PC-3 (cell line): ENCODE results near the gene TBC1D12. TPM values are rescaled to one million over a fixed set of nuclear protein-coding genes. Genes with fewer than 3 reads are reported as not detected.

ENCODE experiments used
- ATAC-seq: fragments of 200-7000 bp; cut with Tn5 transposase; 2 replicates; pipeline ENCODE4 v1.9.1; 2020; ENCODE audit warnings: mild to moderate bottlenecking, moderate library complexity
- BruUV-seq: library from RNA; stranded (reverse); fragments of 400-500 nt; replicated peaks from 2 replicates; lab custom pipeline; 2021; lab: Mats Ljungman, UMichigan
- CTCF ChIA-PET: fragments of 300-600 bp; sonication (Branson Sonifier 250); formaldehyde crosslinking; loops from one replicate; lab custom pipeline; 2022; ENCODE audit warnings: antibody characterized with exemption; lab: Charles Lee
- POLR2A ChIA-PET: fragments of 300-600 bp; sonication (Branson Sonifier 250); formaldehyde crosslinking; loops from one replicate; lab custom pipeline; 2022; ENCODE audit warnings: antibody characterized with exemption; ENCODE audit not compliant: unreplicated experiment; lab: Charles Lee
- DNase-seq: peaks from one replicate; pipeline ENCODE4 v3.0.0-alpha.2; 2015
- H2AFZ ChIP-seq: fragments of 300-600 bp; sonication (generic); 2 replicates; pipeline ENCODE4 v1.6.0; 2016; ENCODE audit warnings: antibody characterized with exemption, low read length
- H3F3A ChIP-seq: fragments of 300-600 bp; sonication (generic); one replicate; pipeline ENCODE4 v1.6.0; 2017; ENCODE audit warnings: antibody characterized with exemption, low read length, control low read depth, mild to moderate bottlenecking; ENCODE audit not compliant: unreplicated experiment
- H3K27ac ChIP-seq: fragments of 300-600 bp; sonication (generic); 2 replicates; pipeline ENCODE4 v1.5.1; 2016; ENCODE audit warnings: mild to moderate bottlenecking, low read length
- H3K27me3 ChIP-seq: fragments of 300-600 bp; sonication (generic); 2 replicates; pipeline ENCODE4 v1.6.1; 2016; ENCODE audit warnings: low read length, mixed read lengths
- H3K36me3 ChIP-seq: fragments of 300-600 bp; sonication (generic); 2 replicates; pipeline ENCODE4 v1.6.1; 2016; ENCODE audit warnings: low read depth, mixed run types, low read length, mixed read lengths
- H3K4me1 ChIP-seq: fragments of 300-600 bp; sonication (generic); 2 replicates; pipeline ENCODE4 v1.5.1; 2016; ENCODE audit warnings: low read length; ENCODE audit not compliant: insufficient read depth
- H3K4me2 ChIP-seq: fragments of 300-600 bp; sonication (generic); 2 replicates; pipeline ENCODE4 v1.6.0; 2016; ENCODE audit warnings: low read length
- H3K4me3 ChIP-seq: fragments of 300-600 bp; sonication (generic); 2 replicates; pipeline ENCODE4 v1.5.1; 2016; ENCODE audit warnings: mild to moderate bottlenecking, low read length, mixed read lengths
- H3K79me2 ChIP-seq: fragments of 300-600 bp; sonication (generic); 2 replicates; pipeline ENCODE4 v1.6.1; 2017; ENCODE audit warnings: low read length, mixed read lengths
- H3K9ac ChIP-seq: fragments of 300-600 bp; sonication (generic); 2 replicates; pipeline ENCODE4 v1.6.0; 2016; ENCODE audit warnings: mild to moderate bottlenecking, low read length
- H3K9me2 ChIP-seq: fragments of 300-600 bp; sonication (generic); replicated peaks from 2 replicates; pipeline ENCODE4 v1.6.1; 2016; ENCODE audit warnings: mixed run types, low read length, mixed read lengths
- H3K9me3 ChIP-seq: fragments of 300-600 bp; sonication (generic); 2 replicates; pipeline ENCODE4 v1.6.1; 2016; ENCODE audit warnings: low read length, mixed read lengths
- H4K20me1 ChIP-seq: fragments of 300-600 bp; sonication (generic); 2 replicates; pipeline ENCODE4 v1.6.1; 2016; ENCODE audit warnings: low read length, mixed read lengths
- CTCF ChIP-seq: fragments of 300-600 bp; sonication (generic); conservative IDR thresholded peaks from 2 replicates; pipeline ENCODE4 v1.5.1; 2017; ENCODE audit warnings: antibody characterized with exemption, low read depth, mild to moderate bottlenecking, low read length
- EZH2 ChIP-seq: fragments of 300-600 bp; sonication (generic); IDR thresholded peaks from one replicate; pipeline ENCODE4 v1.6.1; 2017; ENCODE audit warnings: antibody characterized with exemption, mild to moderate bottlenecking, low read length; ENCODE audit not compliant: unreplicated experiment
- EZH2phosphoT487 ChIP-seq: fragments of 300-600 bp; sonication (generic); IDR thresholded peaks from 2 replicates; pipeline ENCODE4 v1.6.1; 2018; ENCODE audit warnings: mild to moderate bottlenecking, antibody characterized with exemption, low read length, borderline replicate concordance
- intact Hi-C: fragments of 100-400 bp; cut with micrococcal nuclease; formaldehyde crosslinking; loops from 2 replicates; pipeline ENCODE4 v1.9.0; 2023
- total RNA-seq: library from RNA; depleted of rRNA; stranded (reverse); fragments of >200 nt; gene quantifications from 2 replicates; pipeline ENCODE4 v1.2.3, GENCODE V29; 2014; rRNA removed

The TBC1D12 gene
- total RNA-seq, 1 experiment from 2014 or later, result 4.5 TPM

GRCh38 chr10:94571528-94571927 lies 169.2 kb downstream of the TBC1D12 start:
- H3K9ac ChIP-seq, result no peak overlapping the region
- no peaks in the 10 kb centered on the region for H3K27me3 ChIP-seq
- ATAC-seq (peak; percentile 53; the same call in 1 of the 2 replicates), DNase-seq (peak; percentile 26)
- H2AFZ ChIP-seq, result no peak overlapping the region
- no peak for TF ChIP-seq EZH2
- no peak for TF ChIP-seq CTCF
- TF ChIP-seq EZH2phosphoT487, result no peak
- no peaks in the 10 kb centered on the region for H3F3A ChIP-seq
- H3K9me3 ChIP-seq, result no peaks in the 10 kb centered on the region
- ChIA-PET POLR2A (interaction anchor here (0.5 kb wide), 1 partner anchor 100 kb away, joined by 6 read pairs; no protein-coding TSS in a partner anchor), CTCF (no interaction called here)
- H3K9me2 ChIP-seq, result no peaks in the 10 kb centered on the region
- no peak overlapping the region for H3K27ac ChIP-seq
- H3K4me2 ChIP-seq, result no peak overlapping the region
- H4K20me1 ChIP-seq, result no peaks in the 10 kb centered on the region
- BruUV-seq, result no TSS peak
- H3K79me2 ChIP-seq, result no peaks in the 10 kb centered on the region
- H3K4me1 ChIP-seq, result no peaks in the 10 kb centered on the region
- H3K4me3 ChIP-seq, result no peak overlapping the region
- peaks cover 18% of the 10 kb centered on the region for H3K36me3 ChIP-seq
- intact Hi-C loops, result no loop called here

GRCh38 chr10:94578790-94579189 lies 176.4 kb downstream of the TBC1D12 start:
- H3K9ac ChIP-seq, result no peak overlapping the region
- ATAC-seq (no peak), DNase-seq (no peak)
- H3K4me1 ChIP-seq, result no peaks in the 10 kb centered on the region
- no peaks in the 10 kb centered on the region for H3K27me3 ChIP-seq
- H3K9me2 ChIP-seq, result no peaks in the 10 kb centered on the region
- no peak overlapping the region for H3K27ac ChIP-seq
- BruUV-seq, result no TSS peak
- TF ChIP-seq EZH2phosphoT487 (no peak), EZH2 (no peak), CTCF (no peak)
- no peaks in the 10 kb centered on the region for H3K79me2 ChIP-seq
- POLR2A ChIA-PET, result no interaction called here
- intact Hi-C loops, result no loop called here
- no peaks in the 10 kb centered on the region for H3K9me3 ChIP-seq
- CTCF ChIA-PET, result no interaction called here
- peaks cover 19% of the 10 kb centered on the region for H3K36me3 ChIP-seq
- H3F3A ChIP-seq, result no peaks in the 10 kb centered on the region
- no peak overlapping the region for H3K4me3 ChIP-seq
- H2AFZ ChIP-seq, result no peak overlapping the region
- no peaks in the 10 kb centered on the region for H4K20me1 ChIP-seq
- no peak overlapping the region for H3K4me2 ChIP-seq

GRCh38 chr10:94583124-94583523 lies 180.8 kb downstream of the TBC1D12 start:
- no peak overlapping the region for H2AFZ ChIP-seq
- no peak overlapping the region for H3K4me2 ChIP-seq
- intact Hi-C loops, result no loop called here
- no peak for TF ChIP-seq EZH2
- no peak for TF ChIP-seq CTCF
- TF ChIP-seq EZH2phosphoT487, result no peak
- no peaks in the 10 kb centered on the region for H3K9me2 ChIP-seq
- no peak overlapping the region for H3K4me3 ChIP-seq
- ATAC-seq (no peak), DNase-seq (no peak)
- peaks cover 5% of the 10 kb centered on the region; the same call in 1 of the 2 replicates for H3K36me3 ChIP-seq
- H3K9ac ChIP-seq, result no peak overlapping the region
- no peaks in the 10 kb centered on the region for H4K20me1 ChIP-seq
- H3F3A ChIP-seq, result no peaks in the 10 kb centered on the region
- H3K27me3 ChIP-seq, result no peaks in the 10 kb centered on the region
- CTCF ChIA-PET, result no interaction called here
- H3K9me3 ChIP-seq, result no peaks in the 10 kb centered on the region
- H3K27ac ChIP-seq, result no peak overlapping the region
- BruUV-seq, result no TSS peak
- no peaks in the 10 kb centered on the region for H3K79me2 ChIP-seq
- POLR2A ChIA-PET, result no interaction called here
- H3K4me1 ChIP-seq, result no peaks in the 10 kb centered on the region

Other genes starting within 250 kb of the TBC1D12 start
- 19.4 and 23.1 TPM in 2 replicates for gene NOC3L, start 39.6 kb upstream of the TBC1D12 start, total RNA-seq
- 86.3 and 98.0 TPM in 2 replicates for gene HELLS, start 143.2 kb downstream of the TBC1D12 start, total RNA-seq